Loucy (cell line): ENCODE data around the gene CROCC.

Experiments used
- H2AFZ ChIP-seq: fragments of 200-600 bp; sonication (generic); 2 replicates; pipeline ENCODE4 v1.6.0; 2016; ENCODE audit warnings: antibody characterized with exemption, mild to moderate bottlenecking, low read length, moderate library complexity
- H3F3A ChIP-seq: fragments of 200-600 bp; 2 replicates; pipeline ENCODE4 v1.6.0; 2016; ENCODE audit warnings: antibody characterized with exemption, low read depth, mild to moderate bottlenecking
- H3K27me3 ChIP-seq: fragments of 200-600 bp; sonication (generic); 2 replicates; pipeline ENCODE4 v1.6.1; 2014; ENCODE audit warnings: low read length, mild to moderate bottlenecking; ENCODE audit not compliant: insufficient read depth, poor library complexity, severe bottlenecking
- H3K36me3 ChIP-seq: fragments of 200-600 bp; sonication (generic); 2 replicates; pipeline ENCODE4 v1.6.1; 2016; ENCODE audit warnings: low read length; ENCODE audit not compliant: insufficient read depth
- H3K4me1 ChIP-seq: fragments of 200-600 bp; sonication (generic); 2 replicates; pipeline ENCODE4 v1.5.1; 2014; ENCODE audit warnings: low read length, mild to moderate bottlenecking; ENCODE audit not compliant: insufficient read depth, poor library complexity, severe bottlenecking
- H3K4me2 ChIP-seq: fragments of 200-600 bp; sonication (generic); 2 replicates; pipeline ENCODE4 v1.6.0; 2014; ENCODE audit warnings: antibody characterized with exemption, low read length, low read depth, mild to moderate bottlenecking; ENCODE audit not compliant: poor library complexity, severe bottlenecking
- H3K4me3 ChIP-seq: fragments of 200-600 bp; sonication (generic); 2 replicates; pipeline ENCODE4 v1.5.1; 2014; ENCODE audit warnings: low read length, mild to moderate bottlenecking, mixed read lengths; ENCODE audit not compliant: poor library complexity, severe bottlenecking
- H3K79me2 ChIP-seq: fragments of 200-600 bp; sonication (generic); 2 replicates; pipeline ENCODE4 v1.6.1; 2014; ENCODE audit warnings: low read length; ENCODE audit not compliant: insufficient read depth
- H3K9ac ChIP-seq: fragments of 200-600 bp; sonication (generic); 2 replicates; pipeline ENCODE4 v1.6.0; 2014; ENCODE audit warnings: mild to moderate bottlenecking, low read depth, low read length, moderate library complexity; ENCODE audit not compliant: poor library complexity, severe bottlenecking
- H3K9me2 ChIP-seq: fragments of 200-600 bp; sonication (generic); replicated peaks from 2 replicates; pipeline ENCODE4 v1.6.1; 2016; ENCODE audit warnings: low read depth, low read length, mixed read lengths
- H3K9me3 ChIP-seq: fragments of 200-600 bp; sonication (generic); 2 replicates; pipeline ENCODE4 v1.6.1; 2014; ENCODE audit warnings: mild to moderate bottlenecking, antibody characterized with exemption, low read length, low read depth; ENCODE audit not compliant: insufficient read depth
- H4K20me1 ChIP-seq: fragments of 200-600 bp; sonication (generic); 2 replicates; pipeline ENCODE4 v1.6.0; 2014; ENCODE audit warnings: antibody characterized with exemption, low read length, mild to moderate bottlenecking; ENCODE audit not compliant: insufficient read depth, poor library complexity, severe bottlenecking
- EZH2phosphoT487 ChIP-seq: fragments of 200-600 bp; IDR thresholded peaks from 2 replicates; pipeline ENCODE4 v1.6.1; 2018; ENCODE audit warnings: antibody characterized with exemption, mild to moderate bottlenecking, moderate library complexity, borderline replicate concordance
- TF ChIP-seq, protein P1 (sequence below): fragments of 200-600 bp; sonication (generic); conservative IDR thresholded peaks from 2 replicates; pipeline ENCODE4 v1.5.1; 2014; ENCODE audit warnings: mild to moderate bottlenecking, antibody characterized with exemption, low read length

Gene CROCC

DNA sequence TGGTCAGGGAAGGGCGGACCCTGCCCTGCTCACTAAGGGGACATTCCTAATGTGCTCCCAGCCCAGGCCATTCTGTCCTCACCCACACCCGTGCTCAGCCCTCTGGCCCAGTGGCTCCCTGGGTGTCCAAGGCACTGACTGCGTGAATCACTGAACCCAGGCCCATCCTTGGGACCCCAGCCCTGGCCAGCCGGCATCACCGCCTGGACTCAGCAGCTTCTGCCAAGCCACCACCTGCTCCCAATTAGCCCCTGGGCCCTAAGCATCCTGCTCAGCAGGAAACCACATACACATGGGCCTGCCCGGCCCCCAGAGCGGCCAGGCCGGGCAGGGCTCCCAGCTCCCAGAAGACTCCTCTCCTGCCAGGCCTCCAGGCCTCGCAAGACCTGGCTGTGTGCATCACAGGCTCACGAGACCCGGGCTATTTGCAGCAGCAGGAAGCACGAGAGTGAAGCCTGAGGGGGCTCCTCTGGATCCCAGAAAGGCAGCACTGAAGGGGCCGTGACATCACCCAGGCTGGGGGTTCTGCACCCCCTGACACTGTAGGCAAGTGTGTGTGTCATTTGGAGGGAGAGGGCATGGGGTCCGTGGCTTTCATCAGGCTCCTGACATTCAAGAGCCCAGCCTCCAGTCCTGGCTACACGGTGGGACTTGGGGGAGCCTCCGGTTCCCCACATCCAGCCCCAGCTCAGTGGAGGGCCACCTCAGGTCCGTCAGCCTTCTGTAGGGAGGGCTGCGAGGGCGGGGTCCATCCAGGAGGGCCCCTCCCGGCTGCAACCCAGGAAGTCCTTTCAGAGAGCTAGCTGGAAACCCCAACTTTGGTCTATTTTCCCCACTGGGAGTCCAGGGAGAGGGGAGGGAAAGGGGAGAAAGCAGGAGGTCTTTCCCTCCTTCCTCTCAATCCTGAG, 57.1 kb downstream of the CROCC start:
- Histone ChIP-seq H3K79me2 (no peaks in the 10 kb centered on the region), H3K4me3 (no peak overlapping the region), H2AFZ (no peak overlapping the region), H3K9me3 (no peaks in the 10 kb centered on the region), H3F3A (no peaks in the 10 kb centered on the region), H3K27me3 (no peaks in the 10 kb centered on the region), H3K4me2 (no peak overlapping the region), H4K20me1 (no peaks in the 10 kb centered on the region), H3K4me1 (peaks cover 11% of the 10 kb centered on the region), H3K9ac (no peak overlapping the region), H3K9me2 (no peaks in the 10 kb centered on the region), H3K36me3 (no peaks in the 10 kb centered on the region)
- no peak for TF ChIP-seq EZH2phosphoT487
- TF ChIP-seq, protein P1, sequence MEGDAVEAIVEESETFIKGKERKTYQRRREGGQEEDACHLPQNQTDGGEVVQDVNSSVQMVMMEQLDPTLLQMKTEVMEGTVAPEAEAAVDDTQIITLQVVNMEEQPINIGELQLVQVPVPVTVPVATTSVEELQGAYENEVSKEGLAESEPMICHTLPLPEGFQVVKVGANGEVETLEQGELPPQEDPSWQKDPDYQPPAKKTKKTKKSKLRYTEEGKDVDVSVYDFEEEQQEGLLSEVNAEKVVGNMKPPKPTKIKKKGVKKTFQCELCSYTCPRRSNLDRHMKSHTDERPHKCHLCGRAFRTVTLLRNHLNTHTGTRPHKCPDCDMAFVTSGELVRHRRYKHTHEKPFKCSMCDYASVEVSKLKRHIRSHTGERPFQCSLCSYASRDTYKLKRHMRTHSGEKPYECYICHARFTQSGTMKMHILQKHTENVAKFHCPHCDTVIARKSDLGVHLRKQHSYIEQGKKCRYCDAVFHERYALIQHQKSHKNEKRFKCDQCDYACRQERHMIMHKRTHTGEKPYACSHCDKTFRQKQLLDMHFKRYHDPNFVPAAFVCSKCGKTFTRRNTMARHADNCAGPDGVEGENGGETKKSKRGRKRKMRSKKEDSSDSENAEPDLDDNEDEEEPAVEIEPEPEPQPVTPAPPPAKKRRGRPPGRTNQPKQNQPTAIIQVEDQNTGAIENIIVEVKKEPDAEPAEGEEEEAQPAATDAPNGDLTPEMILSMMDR = no peak

DNA sequence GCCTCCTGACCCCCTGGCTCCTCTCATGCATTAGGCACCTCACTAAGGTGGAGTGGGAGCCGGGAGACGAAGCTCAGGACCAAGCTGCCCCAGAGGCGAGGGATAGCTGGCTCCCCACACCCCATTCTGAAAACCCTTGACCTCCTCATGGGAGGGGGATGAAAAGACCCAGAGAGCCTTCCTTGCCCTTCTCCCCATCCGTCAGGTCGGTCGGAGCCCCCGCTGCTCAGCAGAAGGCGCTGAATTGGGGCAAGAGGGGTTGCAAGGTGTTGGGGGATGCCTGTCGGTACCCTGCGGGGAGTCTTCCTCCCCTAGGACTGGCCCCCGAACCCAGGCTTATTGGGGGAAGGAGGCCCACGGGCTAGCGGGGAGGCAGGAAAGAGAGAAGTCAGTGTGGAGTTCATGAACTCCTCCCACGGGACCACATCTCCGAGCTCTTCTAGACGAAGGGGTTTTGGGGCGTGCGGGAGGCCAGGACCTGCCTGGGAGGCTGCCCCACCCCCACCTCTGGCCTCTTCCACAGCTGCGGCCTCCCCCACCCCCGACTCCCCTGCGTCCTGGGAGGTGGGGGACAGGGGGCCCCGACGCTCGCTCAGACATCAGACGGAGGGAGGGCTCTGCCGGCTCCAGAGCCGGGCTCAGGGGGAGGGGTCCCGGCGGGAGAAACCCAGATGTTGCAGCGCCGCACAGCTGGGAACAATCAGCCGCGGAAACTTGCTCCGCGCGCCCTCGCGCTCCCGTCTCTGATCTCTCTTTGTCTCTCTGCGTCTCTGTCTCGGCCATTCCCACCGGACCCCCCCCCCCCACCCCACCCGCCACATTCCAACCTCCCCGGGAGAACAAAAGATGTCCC, 58.0 kb downstream of the CROCC start:
- Histone ChIP-seq H3K9me2 (no peaks in the 10 kb centered on the region), H3K4me2 (no peak overlapping the region), H3K36me3 (no peaks in the 10 kb centered on the region), H3F3A (no peaks in the 10 kb centered on the region), H2AFZ (no peak overlapping the region), H3K9ac (no peak overlapping the region), H3K4me1 (peaks cover 11% of the 10 kb centered on the region), H3K27me3 (no peaks in the 10 kb centered on the region), H3K4me3 (no peak overlapping the region), H4K20me1 (no peaks in the 10 kb centered on the region), H3K79me2 (no peaks in the 10 kb centered on the region), H3K9me3 (no peaks in the 10 kb centered on the region)
- TF ChIP-seq, protein P1 = no peak
- no peak for TF ChIP-seq EZH2phosphoT487

DNA sequence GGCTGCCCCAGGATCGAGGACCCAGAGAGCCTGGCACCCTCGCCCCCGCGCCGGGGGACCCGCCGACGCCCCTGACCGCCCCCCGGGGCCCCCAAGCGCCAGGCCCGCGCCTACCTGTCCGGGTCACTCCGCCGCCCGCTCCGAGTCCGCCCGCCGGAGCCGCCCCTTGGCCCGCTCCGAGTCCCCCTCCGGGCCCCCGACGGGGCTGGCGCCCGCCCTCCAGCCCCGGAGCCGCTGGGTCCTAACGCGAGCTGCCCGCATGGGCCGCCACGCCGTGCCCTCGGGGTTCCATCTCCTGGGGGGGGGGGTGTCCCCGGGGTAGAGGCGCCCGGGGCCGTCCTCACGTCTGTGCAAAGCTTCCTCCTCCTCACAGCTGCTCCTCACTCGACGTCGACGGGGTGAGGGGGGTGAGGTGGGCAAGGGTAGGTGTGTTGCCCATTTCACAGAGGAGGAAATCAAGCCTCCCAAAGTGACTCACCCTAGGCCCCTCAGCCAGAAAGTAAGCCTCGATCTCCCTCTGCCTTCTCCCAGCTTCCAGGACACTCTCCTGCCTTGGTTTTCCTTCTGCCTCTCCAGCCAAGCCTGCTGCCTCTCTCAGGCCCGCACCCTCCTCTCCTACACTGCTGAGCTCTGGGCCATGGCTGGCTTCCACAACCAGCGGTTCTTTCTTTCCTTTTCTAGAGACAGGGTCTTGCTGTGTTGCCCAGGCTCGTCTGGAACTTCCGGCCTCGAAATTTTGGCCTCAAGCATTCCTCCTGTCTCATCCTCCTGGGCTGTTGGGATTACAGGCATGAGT, 58.9 kb downstream of the CROCC start, which contains the start of gene MFAP2:
Gene MFAP2, minus strand, starts transcription at position 148 of the 796 bp plus-strand sequence. CDS start 2,347 bp downstream, outside the sequence.
- no peaks in the 10 kb centered on the region for H3K9me2 ChIP-seq
- H3K27me3 ChIP-seq = no peaks in the 10 kb centered on the region
- no peaks in the 10 kb centered on the region for H3F3A ChIP-seq
- no peak within 1 kb of the TSS for H3K4me2 ChIP-seq
- no peaks in the 10 kb centered on the region for H4K20me1 ChIP-seq
- TF ChIP-seq, protein P1 = no peak
- TF ChIP-seq EZH2phosphoT487 = no peak
- H2AFZ ChIP-seq = no peak within 1 kb of the TSS
- H3K4me3 ChIP-seq = no peak within 1 kb of the TSS
- no peaks in the 10 kb centered on the region for H3K79me2 ChIP-seq
- no peaks in the 10 kb centered on the region for H3K9me3 ChIP-seq
- H3K4me1 ChIP-seq = peaks cover 11% of the 10 kb centered on the region
- no peak within 1 kb of the TSS for H3K9ac ChIP-seq
- no peaks in the 10 kb centered on the region for H3K36me3 ChIP-seq
